BE2C (cell line): ENCODE data around the gene GRID2IP.

Experiments used
- DNase-seq: peaks from one replicate; pipeline ENCODE4 v3.0.0-alpha.2; 2020
- H3K27me3 ChIP-seq: fragments of 250-450 bp; sonication (Bioruptor Pico); 2 replicates; pipeline ENCODE4 v1.5.1; 2020; ENCODE audit warnings: mild to moderate bottlenecking
- H3K36me3 ChIP-seq: fragments of 250-450 bp; sonication (Bioruptor Pico); 2 replicates; pipeline ENCODE4 v1.5.1; 2020; ENCODE audit warnings: mild to moderate bottlenecking
- H3K4me1 ChIP-seq: fragments of 250-450 bp; sonication (Bioruptor Pico); 2 replicates; pipeline ENCODE4 v1.5.1; 2020
- H3K4me3 ChIP-seq: 2 replicates; pipeline ENCODE4 v1.5.1; 2011; ENCODE audit warnings: low read depth, low read length
- H3K9me3 ChIP-seq: fragments of 250-450 bp; sonication (Bioruptor Pico); 2 replicates; pipeline ENCODE4 v1.5.1; 2020
- TF ChIP-seq, protein P1 (sequence below): IDR thresholded peaks from 2 replicates; pipeline ENCODE4 v1.5.1; 2012; ENCODE audit warnings: mild to moderate bottlenecking, low read depth, low read length

Gene GRID2IP

DNA sequence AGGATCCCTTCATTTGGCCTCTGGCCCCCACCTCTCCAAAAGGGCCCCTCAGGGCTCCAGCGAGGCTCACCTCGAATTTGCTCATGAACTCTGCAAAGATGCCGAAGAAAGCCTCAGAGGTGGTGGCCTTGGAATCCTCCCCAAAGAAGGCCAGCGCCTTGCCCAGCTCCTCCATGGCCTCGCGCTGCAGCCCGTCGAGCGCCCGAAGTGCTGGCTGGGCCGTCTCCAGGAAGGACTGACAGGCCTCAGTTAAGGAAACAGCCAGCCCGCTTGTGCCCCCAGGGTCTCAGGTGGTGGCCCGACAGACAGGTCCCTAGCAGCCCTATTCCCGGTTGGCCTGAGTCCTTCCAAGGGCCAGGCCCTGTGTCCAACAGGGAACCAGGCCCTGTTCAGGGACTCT, 53.3 kb downstream of the GRID2IP start:
- DNase-seq: no peak
- TF ChIP-seq, protein P1, sequence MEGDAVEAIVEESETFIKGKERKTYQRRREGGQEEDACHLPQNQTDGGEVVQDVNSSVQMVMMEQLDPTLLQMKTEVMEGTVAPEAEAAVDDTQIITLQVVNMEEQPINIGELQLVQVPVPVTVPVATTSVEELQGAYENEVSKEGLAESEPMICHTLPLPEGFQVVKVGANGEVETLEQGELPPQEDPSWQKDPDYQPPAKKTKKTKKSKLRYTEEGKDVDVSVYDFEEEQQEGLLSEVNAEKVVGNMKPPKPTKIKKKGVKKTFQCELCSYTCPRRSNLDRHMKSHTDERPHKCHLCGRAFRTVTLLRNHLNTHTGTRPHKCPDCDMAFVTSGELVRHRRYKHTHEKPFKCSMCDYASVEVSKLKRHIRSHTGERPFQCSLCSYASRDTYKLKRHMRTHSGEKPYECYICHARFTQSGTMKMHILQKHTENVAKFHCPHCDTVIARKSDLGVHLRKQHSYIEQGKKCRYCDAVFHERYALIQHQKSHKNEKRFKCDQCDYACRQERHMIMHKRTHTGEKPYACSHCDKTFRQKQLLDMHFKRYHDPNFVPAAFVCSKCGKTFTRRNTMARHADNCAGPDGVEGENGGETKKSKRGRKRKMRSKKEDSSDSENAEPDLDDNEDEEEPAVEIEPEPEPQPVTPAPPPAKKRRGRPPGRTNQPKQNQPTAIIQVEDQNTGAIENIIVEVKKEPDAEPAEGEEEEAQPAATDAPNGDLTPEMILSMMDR: no peak
- H3K36me3 ChIP-seq: no peaks in the 10 kb centered on the region
- peaks cover 11% of the 10 kb centered on the region; the same call in 1 of the 2 replicates for H3K4me1 ChIP-seq
- no peaks in the 10 kb centered on the region for H3K27me3 ChIP-seq
- H3K9me3 ChIP-seq: no peaks in the 10 kb centered on the region
- no peak overlapping the region for H3K4me3 ChIP-seq

DNA sequence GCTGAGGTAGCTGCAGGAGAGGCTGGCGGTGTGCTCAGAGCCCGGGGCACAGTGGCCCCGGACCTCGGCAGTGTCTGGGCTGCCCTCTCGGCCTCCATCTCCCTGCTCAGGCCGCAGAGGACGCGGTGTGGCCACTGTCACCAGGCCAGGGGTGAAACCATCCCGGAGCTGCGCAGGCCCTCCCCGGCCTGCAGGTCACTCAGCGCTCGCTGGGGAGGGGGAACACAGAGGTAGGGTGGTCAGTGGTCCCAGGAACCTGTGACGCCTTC, 53.7 kb downstream of the GRID2IP start:
- DNase-seq: no peak
- peaks cover 11% of the 10 kb centered on the region; the same call in 1 of the 2 replicates for H3K4me1 ChIP-seq
- H3K4me3 ChIP-seq: no peak overlapping the region
- no peaks in the 10 kb centered on the region for H3K27me3 ChIP-seq
- H3K36me3 ChIP-seq: no peaks in the 10 kb centered on the region
- TF ChIP-seq, protein P1: no peak
- no peaks in the 10 kb centered on the region for H3K9me3 ChIP-seq

DNA sequence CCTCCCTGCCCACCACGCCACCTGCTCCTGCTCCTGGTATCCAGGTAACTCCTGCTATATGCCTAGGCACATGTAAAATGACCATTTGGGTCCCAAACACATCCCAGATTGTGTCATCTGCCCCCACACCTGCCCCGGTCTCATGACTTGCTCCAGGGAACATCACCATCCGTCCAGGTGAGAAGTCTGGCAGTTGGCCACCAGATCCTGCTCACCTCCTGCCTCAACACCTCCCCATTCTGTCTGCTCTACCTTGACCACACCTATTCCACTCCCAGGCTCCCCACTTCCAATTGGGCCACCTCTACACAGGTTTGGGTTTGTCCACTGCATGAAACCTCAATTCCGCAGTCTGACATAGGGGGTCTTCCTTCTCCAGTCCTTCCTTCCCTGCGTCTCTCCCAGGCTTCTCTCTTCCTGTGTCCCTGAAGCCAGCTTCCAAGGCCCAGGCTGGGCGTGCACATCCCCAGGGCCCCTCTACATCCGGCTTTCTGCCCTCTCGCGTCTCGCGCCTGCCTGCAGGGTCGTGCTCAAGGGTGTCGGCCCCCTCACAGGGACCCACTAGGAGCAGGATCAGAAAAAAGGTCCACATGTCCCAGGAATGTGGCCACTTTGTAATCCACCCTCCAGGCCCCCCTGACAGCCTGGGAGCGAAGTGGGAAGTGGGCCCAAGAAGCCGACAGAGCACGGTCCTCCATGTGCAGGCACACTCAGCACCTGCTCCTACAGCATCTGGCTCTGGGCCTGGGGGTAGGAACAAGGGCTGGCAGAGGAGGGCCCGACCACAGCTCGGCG, 54.2 kb downstream of the GRID2IP start:
- H3K4me3 ChIP-seq: no peak overlapping the region
- no peaks in the 10 kb centered on the region for H3K36me3 ChIP-seq
- H3K4me1 ChIP-seq: peaks cover 11% of the 10 kb centered on the region; the same call in 1 of the 2 replicates
- no peaks in the 10 kb centered on the region for H3K27me3 ChIP-seq
- H3K9me3 ChIP-seq: no peaks in the 10 kb centered on the region
- TF ChIP-seq, protein P1: no peak
- DNase-seq: no peak

DNA sequence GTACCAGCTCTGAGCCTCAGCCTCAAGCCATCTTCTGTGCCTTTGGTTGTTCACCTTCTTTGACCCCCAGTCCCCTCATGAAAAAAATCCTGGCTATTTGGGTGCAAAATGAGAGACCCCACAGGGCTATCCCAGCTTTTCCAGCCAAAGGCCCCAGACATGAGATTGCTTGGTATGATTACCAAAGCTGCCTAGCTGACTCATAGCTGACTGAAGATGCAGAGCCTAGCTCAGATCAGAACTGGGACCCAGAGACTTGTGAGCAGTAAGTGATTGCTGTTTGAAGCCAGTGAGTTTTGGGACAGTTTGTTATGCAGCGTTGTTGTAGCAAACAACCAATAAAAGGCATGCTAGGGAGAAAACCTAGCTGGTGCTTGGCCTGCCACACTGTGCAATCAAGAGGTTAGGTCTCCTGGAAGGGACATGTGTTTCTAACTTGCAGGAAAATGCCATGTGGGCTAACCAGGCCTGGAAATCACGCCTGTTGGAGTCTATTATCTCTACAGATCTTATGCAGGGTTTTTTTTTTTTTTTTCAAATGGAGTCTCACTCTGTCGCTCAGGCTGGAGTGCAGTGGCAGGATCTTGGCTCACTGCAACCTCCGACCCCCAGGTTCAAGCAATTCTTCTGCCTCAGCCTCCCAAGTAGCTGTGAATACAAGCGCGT, 55.5 kb downstream of the GRID2IP start:
- Histone ChIP-seq H3K4me1 (peaks cover 11% of the 10 kb centered on the region; the same call in 1 of the 2 replicates), H3K36me3 (no peaks in the 10 kb centered on the region), H3K27me3 (no peaks in the 10 kb centered on the region), H3K4me3 (no peak overlapping the region), H3K9me3 (no peaks in the 10 kb centered on the region)
- TF ChIP-seq, protein P1: no peak
- DNase-seq: peak; percentile 54

DNA sequence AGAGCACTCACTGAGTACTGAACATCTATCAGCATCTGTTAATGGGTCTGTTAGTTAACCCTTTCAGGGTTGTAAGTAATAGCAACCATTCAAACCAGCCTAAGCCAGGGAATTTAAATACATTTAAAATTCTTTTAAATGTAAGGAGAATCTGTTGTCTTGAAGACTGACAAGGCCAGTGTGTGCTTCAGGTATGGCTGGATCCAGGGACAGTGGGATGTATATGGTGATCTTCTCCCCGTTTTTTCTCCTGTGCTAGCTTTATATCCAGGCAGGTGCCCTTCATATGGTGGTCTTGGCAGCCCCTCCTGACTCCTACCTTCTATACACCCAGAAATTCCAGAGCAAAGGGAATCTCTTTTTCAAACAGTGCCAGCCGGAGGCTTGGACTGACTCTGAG, 56.9 kb downstream of the GRID2IP start:
- no peak overlapping the region for H3K4me3 ChIP-seq
- no peak for DNase-seq
- H3K36me3 ChIP-seq: no peaks in the 10 kb centered on the region
- H3K27me3 ChIP-seq: no peaks in the 10 kb centered on the region
- H3K9me3 ChIP-seq: peaks cover 6% of the 10 kb centered on the region; the same call in 1 of the 2 replicates
- TF ChIP-seq, protein P1: no peak
- H3K4me1 ChIP-seq: peaks cover 11% of the 10 kb centered on the region; the same call in 1 of the 2 replicates

DNA sequence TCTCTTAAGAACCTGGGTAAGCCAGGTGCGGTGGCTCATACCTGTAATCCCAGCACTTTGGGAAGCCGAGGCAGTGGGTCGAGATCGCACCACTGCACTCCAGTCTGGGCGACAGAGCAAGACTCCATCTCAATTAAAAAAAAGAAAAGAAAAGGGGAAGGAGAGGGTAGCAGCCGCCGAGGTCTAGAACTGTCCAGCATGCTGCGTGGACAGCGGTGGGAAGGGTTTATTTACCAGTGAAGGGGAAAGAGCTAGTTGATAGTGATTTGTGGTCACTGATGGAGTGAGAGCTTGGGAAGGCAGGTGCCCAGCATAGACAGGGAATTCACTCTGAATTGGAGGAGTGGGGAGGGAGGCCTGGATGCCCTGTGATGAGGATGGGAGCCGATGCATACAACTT, 60.1 kb downstream of the GRID2IP start:
- TF ChIP-seq, protein P1: no peak
- no peak for DNase-seq

More for the DNA sequence above, 60.1 kb downstream of the GRID2IP start:
- no peaks in the 10 kb centered on the region for H3K36me3 ChIP-seq
- H3K9me3 ChIP-seq: peaks cover 6% of the 10 kb centered on the region; the same call in 1 of the 2 replicates
- no peak overlapping the region for H3K4me3 ChIP-seq
- no peaks in the 10 kb centered on the region for H3K27me3 ChIP-seq
- peaks cover 11% of the 10 kb centered on the region; the same call in 1 of the 2 replicates for H3K4me1 ChIP-seq
